ENCODE data around the gene MEOX1.

DNA sequence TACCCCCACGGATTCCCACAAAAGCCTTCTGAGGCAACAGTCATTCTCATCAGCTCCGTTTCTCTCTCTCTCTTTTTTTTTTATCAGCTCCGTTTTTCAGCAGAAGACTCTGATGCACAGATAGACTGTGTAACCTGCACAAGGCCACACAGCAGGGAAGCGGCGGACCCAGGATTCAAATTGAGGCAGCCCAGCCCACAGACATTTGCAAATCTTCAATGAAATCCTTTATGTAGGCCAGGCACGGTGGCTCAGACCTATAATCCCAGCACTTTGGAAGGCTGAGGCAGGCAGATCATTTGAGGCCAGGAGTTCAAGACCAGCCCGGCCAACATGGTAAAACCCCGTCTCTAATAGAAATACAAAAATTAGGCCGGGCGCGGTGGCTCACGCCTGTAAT, 2.4 kb upstream of the MEOX1 start:
- no peak for TF ChIP-seq POLR2A (IDR thresholded peaks at IDR 0.05)
- TF ChIP-seq, protein P1, sequence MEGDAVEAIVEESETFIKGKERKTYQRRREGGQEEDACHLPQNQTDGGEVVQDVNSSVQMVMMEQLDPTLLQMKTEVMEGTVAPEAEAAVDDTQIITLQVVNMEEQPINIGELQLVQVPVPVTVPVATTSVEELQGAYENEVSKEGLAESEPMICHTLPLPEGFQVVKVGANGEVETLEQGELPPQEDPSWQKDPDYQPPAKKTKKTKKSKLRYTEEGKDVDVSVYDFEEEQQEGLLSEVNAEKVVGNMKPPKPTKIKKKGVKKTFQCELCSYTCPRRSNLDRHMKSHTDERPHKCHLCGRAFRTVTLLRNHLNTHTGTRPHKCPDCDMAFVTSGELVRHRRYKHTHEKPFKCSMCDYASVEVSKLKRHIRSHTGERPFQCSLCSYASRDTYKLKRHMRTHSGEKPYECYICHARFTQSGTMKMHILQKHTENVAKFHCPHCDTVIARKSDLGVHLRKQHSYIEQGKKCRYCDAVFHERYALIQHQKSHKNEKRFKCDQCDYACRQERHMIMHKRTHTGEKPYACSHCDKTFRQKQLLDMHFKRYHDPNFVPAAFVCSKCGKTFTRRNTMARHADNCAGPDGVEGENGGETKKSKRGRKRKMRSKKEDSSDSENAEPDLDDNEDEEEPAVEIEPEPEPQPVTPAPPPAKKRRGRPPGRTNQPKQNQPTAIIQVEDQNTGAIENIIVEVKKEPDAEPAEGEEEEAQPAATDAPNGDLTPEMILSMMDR (IDR thresholded peaks at IDR 0.05): no peak

Measured in suprapubic skin (tissue), 3 donors.